IPS-15b (cell line): ENCODE measurements around the gene HHLA2.
"Not testable (repeated sequence)": the region's sequence is repeated elsewhere in the genome, so short reads cannot be mapped to it uniquely, and the experiment has no call there.

Experiments used
- H3K27me3 ChIP-seq: one replicate; pipeline ENCODE4 v1.6.1; 2013; ENCODE audit warnings: low read length; ENCODE audit not compliant: control insufficient read depth, insufficient read depth
- H3K36me3 ChIP-seq: one replicate; pipeline ENCODE4 v1.6.1; 2013; ENCODE audit warnings: low read length; ENCODE audit not compliant: control insufficient read depth, insufficient read depth
- H3K4me1 ChIP-seq: one replicate; pipeline ENCODE4 v1.6.1; 2013; ENCODE audit warnings: mild to moderate bottlenecking, low read length; ENCODE audit not compliant: control insufficient read depth, insufficient read depth
- H3K4me3 ChIP-seq: one replicate; pipeline ENCODE4 v1.5.1; 2013; ENCODE audit warnings: low read depth, low read length
- H3K9ac ChIP-seq: one replicate; pipeline ENCODE4 v1.6.1; 2013; ENCODE audit warnings: low read depth, mild to moderate bottlenecking, low read length
- H3K9me3 ChIP-seq: one replicate; pipeline ENCODE4 v1.6.1; 2013; ENCODE audit warnings: mild to moderate bottlenecking, low read length; ENCODE audit not compliant: control insufficient read depth, insufficient read depth

Gene HHLA2

DNA sequence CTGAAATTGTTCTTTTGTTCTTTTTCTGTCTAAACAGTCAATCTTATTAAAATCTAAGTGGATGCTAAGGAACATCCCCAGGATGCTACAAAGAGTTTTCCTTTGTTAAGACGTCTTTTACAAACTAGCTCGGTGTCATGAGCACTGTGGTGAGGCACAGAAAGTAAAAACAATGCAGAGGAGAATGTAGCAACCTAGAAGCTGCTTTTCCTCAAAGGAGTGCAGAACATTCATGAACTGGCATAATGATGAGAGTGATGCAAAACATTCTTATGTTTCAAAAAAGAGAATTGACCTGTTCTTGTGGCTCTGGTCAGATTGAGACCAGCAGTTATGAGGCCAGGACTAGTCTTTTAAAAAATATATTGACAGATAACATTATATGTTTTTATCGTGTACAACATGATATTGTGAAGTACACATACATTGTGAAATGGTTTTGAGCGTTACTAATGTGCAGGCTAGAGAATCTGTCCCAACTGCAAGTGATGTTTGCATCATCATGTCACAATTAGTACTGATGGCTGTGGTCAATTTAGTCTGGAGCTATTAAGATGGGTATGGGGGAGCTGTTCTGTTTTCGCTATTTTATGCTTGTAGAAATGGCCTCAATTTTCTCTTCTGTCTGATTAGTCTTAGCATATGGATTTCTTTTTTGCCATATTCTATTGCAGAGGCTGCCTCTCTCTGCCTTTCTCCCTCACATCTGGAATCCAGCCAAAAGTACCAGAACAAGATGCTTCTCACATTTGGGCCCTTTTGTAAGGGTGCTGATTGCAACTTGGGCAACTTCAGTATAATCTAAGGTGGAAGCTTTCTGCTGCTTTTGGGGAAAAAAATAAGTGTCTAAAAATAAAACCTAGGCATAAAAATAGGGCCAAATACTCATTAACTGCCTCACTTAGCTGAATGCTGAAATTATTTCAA is 50.2 kb downstream of the HHLA2 start:
- no peaks in the 10 kb centered on the region for H3K9me3 ChIP-seq
- H3K4me1 ChIP-seq: no peaks in the 10 kb centered on the region
- no peaks in the 10 kb centered on the region for H3K27me3 ChIP-seq
- H3K36me3 ChIP-seq: no peaks in the 10 kb centered on the region
- H3K9ac ChIP-seq: no peak overlapping the region
- H3K4me3 ChIP-seq: no peak overlapping the region

GRCh38 chr3:108352176-108352575 is 55.8 kb downstream of the HHLA2 start:
- Histone ChIP-seq H3K4me3 (no peak overlapping the region), H3K4me1 (no peaks in the 10 kb centered on the region), H3K27me3 (no peaks in the 10 kb centered on the region), H3K36me3 (no peaks in the 10 kb centered on the region), H3K9ac (no peak overlapping the region), H3K9me3 (no peaks in the 10 kb centered on the region)

DNA sequence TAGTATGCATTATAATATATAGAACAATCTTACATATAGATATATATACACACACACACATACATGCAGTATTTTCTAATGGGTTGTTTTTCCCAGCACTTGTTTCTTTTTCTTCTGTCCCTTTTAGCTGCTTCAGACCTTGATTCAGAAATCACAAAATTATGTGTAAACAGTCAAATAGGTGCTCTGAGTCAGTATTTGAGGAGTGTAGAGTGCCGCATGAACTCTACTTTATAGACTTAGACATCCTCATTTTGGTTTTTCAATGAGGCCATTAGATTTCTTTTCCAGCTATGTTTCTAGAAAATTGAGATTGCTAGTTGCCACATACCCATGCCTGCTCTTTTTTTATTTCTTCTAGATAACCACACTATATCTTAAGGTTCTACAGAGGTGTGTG is 58.2 kb downstream of the HHLA2 start:
- Histone ChIP-seq H3K4me3 (no peak overlapping the region), H3K27me3 (no peaks in the 10 kb centered on the region), H3K4me1 (no peaks in the 10 kb centered on the region), H3K9ac (no peak overlapping the region), H3K9me3 (no peaks in the 10 kb centered on the region), H3K36me3 (no peaks in the 10 kb centered on the region)

DNA sequence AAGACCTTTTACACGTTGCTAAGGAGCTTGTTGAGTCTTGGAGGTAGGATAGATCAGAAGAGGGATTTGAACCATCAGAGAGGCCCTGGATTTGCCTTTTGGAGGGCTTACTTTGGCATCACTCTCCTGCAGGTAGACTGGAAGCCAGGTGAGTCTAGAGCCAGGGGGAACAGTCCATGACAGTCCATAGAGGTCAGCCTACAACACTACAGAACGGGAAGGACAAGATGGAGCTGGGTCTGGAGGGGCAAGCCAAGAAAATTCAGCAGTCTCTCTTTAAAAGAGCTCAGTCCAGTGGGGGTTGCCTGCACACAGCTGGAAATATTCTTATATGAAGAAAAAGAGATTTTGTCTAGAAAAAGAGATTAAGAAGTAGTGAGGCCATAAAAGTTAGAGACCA is 60.7 kb downstream of the HHLA2 start:
- Histone ChIP-seq H3K36me3 (no peaks in the 10 kb centered on the region), H3K9me3 (no peaks in the 10 kb centered on the region), H3K4me1 (no peaks in the 10 kb centered on the region), H3K27me3 (no peaks in the 10 kb centered on the region), H3K9ac (no peak overlapping the region), H3K4me3 (no peak overlapping the region)

- Histone ChIP-seq H3K36me3 (no peaks in the 10 kb centered on the region), H3K4me1 (no peaks in the 10 kb centered on the region), H3K27me3 (no peaks in the 10 kb centered on the region), H3K9me3 (no peaks in the 10 kb centered on the region), H3K9ac (no peak overlapping the region), H3K4me3 (no peak overlapping the region)
Measured at GRCh38 chr3:108359011-108359410, 62.7 kb downstream of the HHLA2 start.

DNA sequence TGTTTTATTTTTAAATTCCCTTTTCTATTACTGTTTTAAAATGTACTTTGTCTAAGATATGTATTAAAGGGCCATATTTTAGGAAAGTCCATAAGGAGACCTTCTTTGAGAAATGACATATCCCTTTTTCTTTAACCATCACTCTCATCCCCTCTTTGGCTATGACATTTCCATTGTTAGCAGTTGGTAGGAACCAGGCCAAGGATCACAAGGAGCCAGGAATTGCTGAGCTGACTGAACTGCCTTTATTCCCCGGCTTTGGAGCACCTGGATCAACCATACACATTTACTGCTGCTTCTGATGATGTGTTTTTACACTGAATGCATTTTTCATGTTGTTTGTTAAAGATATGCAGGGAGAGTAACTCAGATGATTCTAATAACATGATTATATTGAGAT is 79.7 kb downstream of the HHLA2 start:
- Histone ChIP-seq H3K9ac (no peak overlapping the region), H3K9me3 (no peaks in the 10 kb centered on the region), H3K4me3 (no peak overlapping the region)

DNA sequence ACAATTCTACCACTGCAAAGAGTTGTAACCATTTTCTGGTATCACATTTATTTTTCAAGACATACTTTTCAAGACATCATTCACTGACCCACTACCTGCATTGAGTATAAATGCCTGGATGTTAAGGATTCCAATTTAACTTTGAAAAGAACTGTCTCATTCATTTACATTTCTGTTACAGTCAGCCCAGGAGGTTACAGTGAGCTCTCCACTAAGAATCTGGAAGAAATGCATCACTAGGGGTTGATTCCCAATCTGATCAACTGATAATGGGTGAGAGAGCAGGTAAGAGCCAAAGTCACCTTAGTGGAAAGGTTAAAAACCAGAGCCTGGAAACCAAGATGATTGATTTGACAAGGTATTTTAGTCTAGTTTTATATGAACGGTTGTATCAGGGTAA is 81.0 kb downstream of the HHLA2 start:
- Histone ChIP-seq H3K4me1 (peaks cover 20% of the 10 kb centered on the region), H3K36me3 (no peaks in the 10 kb centered on the region), H3K9me3 (no peaks in the 10 kb centered on the region), H3K9ac (no peak overlapping the region), H3K4me3 (peak overlapping the region; percentile 11), H3K27me3 (no peaks in the 10 kb centered on the region)

More for the DNA sequence above, 79.7 kb downstream of the HHLA2 start:
- H3K4me1 ChIP-seq: peaks cover 12% of the 10 kb centered on the region
- H3K36me3 ChIP-seq: no peaks in the 10 kb centered on the region
- H3K27me3 ChIP-seq: no peaks in the 10 kb centered on the region

DNA sequence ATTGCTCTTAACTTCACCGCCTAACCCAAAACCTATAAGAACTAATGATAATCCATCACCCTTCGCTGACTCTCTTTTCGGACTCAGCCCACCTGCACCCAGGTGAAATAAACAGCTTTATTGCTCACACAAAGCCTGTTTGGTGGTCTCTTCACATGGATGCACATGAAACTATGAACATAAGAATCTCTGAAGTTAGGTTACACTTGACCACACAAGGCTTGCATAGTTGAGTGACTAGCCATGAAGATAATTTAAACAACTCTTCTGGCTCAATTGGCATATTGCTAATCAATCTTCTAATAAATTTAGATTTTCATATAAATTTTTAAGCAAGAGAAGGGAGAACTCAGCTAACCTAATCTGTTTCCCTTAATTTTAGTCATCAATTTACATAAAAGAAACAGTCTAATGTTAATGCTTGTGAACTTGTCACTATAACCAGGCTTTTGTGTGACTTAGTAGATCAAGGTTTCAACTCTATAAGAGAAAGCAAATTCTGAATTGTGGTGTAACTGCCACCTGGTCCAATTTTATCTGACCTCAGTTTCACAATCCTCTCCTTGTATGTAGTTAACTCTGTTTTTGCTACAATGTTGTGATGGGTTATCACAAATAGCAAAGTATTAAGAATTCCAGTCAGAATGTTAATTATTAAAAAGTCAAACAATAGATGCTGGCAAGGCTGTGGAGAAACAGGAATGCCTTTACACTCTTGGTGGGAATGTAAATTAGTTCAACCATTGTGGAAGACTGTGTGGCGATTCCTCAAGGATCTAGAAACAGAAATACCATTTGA is 82.0 kb downstream of the HHLA2 start:
- Histone ChIP-seq H3K9me3 (no peaks in the 10 kb centered on the region), H3K9ac (no peak overlapping the region), H3K4me1 (peaks cover 20% of the 10 kb centered on the region), H3K4me3 (no peak overlapping the region), H3K36me3 (no peaks in the 10 kb centered on the region), H3K27me3 (no peaks in the 10 kb centered on the region)

- not testable (repeated sequence) for H3K27me3 ChIP-seq, H3K9me3 ChIP-seq, H3K36me3 ChIP-seq, H3K4me3 ChIP-seq, H3K9ac ChIP-seq
- H3K4me1 ChIP-seq: peaks cover 20% of the 10 kb centered on the region
Measured at GRCh38 chr3:108378952-108379342, 82.6 kb downstream of the HHLA2 start.

- no peaks in the 10 kb centered on the region for H3K36me3 ChIP-seq
Measured at GRCh38 chr3:108380128-108380795, 83.9 kb downstream of the HHLA2 start.

GRCh38 chr3:108381529-108382140 is 85.3 kb downstream of the HHLA2 start:
- peaks cover 18% of the 10 kb centered on the region for H3K4me1 ChIP-seq
- no peak overlapping the region for H3K4me3 ChIP-seq
- H3K36me3 ChIP-seq: no peaks in the 10 kb centered on the region
- H3K9me3 ChIP-seq: no peaks in the 10 kb centered on the region
- no peak overlapping the region for H3K9ac ChIP-seq
- no peaks in the 10 kb centered on the region for H3K27me3 ChIP-seq

More at GRCh38 chr3:108380128-108380795, 83.9 kb downstream of the HHLA2 start:
- no peaks in the 10 kb centered on the region for H3K27me3 ChIP-seq
- no peak overlapping the region for H3K9ac ChIP-seq
- peaks cover 20% of the 10 kb centered on the region for H3K4me1 ChIP-seq
- H3K9me3 ChIP-seq: no peaks in the 10 kb centered on the region
- no peak overlapping the region for H3K4me3 ChIP-seq
